A673 (cell line): Measurements from ENCODE around the gene LAMA3. TPM values are rescaled to one million over a fixed set of nuclear protein-coding genes. Genes with fewer than 3 reads are reported as not detected.

ENCODE experiments used
- BruUV-seq: library from RNA; stranded (reverse); fragments of 400-500 nt; replicated peaks from 2 replicates; lab custom pipeline; 2021; lab: Mats Ljungman, UMichigan
- CTCF ChIA-PET: fragments of 300-600 bp; sonication (Branson Sonifier 250); formaldehyde crosslinking; loops from one replicate; lab custom pipeline; 2022; ENCODE audit warnings: antibody characterized with exemption; lab: Charles Lee
- POLR2A ChIA-PET: fragments of 300-600 bp; sonication (Branson Sonifier 250); formaldehyde crosslinking; loops from one replicate; lab custom pipeline; 2022; ENCODE audit warnings: antibody characterized with exemption; ENCODE audit not compliant: low non-redundant PET; lab: Charles Lee
- DNase-seq: peaks from one replicate; pipeline ENCODE4 v3.0.0-alpha.2; 2015; ENCODE audit warnings: low spot score
- H3K27ac ChIP-seq: fragments of 200-600 bp; sonication (generic); 2 replicates; pipeline ENCODE4 v1.5.1; 2016; ENCODE audit warnings: mixed run types, low read depth, mild to moderate bottlenecking, mixed read lengths, antibody characterized with exemption, low read length; ENCODE audit not compliant: poor library complexity, severe bottlenecking
- H3K27me3 ChIP-seq: fragments of 200-600 bp; sonication (generic); replicated peaks from 2 replicates; pipeline ENCODE4 v1.6.1; 2017; ENCODE audit warnings: mixed run types, low read depth, mild to moderate bottlenecking, mixed read lengths, antibody characterized with exemption, low read length; ENCODE audit not compliant: insufficient read depth, poor library complexity
- H3K36me3 ChIP-seq: fragments of 200-600 bp; sonication (generic); 2 replicates; pipeline ENCODE4 v1.6.1; 2016; ENCODE audit warnings: mixed run types, mild to moderate bottlenecking, mixed read lengths, antibody characterized with exemption, low read length; ENCODE audit not compliant: insufficient read depth, poor library complexity, severe bottlenecking
- H3K4me1 ChIP-seq: fragments of 200-600 bp; sonication (generic); 2 replicates; pipeline ENCODE4 v1.6.1; 2017; ENCODE audit warnings: mixed run types, mild to moderate bottlenecking, mixed read lengths, antibody characterized with exemption, low read length; ENCODE audit not compliant: insufficient read depth, poor library complexity, severe bottlenecking
- H3K4me3 ChIP-seq: fragments of 200-600 bp; sonication (generic); 2 replicates; pipeline ENCODE4 v1.5.1; 2016; ENCODE audit warnings: low read depth, mixed run types, mild to moderate bottlenecking, mixed read lengths, low read length; ENCODE audit not compliant: poor library complexity, severe bottlenecking
- H3K9me3 ChIP-seq: fragments of 200-600 bp; sonication (generic); 2 replicates; pipeline ENCODE4 v1.6.1; 2016; ENCODE audit warnings: mixed run types, low read depth, mild to moderate bottlenecking, mixed read lengths, antibody characterized with exemption, low read length; ENCODE audit not compliant: poor library complexity, severe bottlenecking
- EZH2 ChIP-seq: fragments of 200-600 bp; sonication (generic); IDR thresholded peaks from 2 replicates; pipeline ENCODE4 v1.6.1; 2017; ENCODE audit warnings: borderline replicate concordance, low read depth, mild to moderate bottlenecking, mixed read lengths, antibody characterized with exemption, low read length; ENCODE audit not compliant: poor library complexity, severe bottlenecking
- intact Hi-C: fragments of 100-400 bp; cut with micrococcal nuclease; formaldehyde crosslinking; loops from one replicate; pipeline ENCODE4 v1.10.0; 2022; ENCODE audit not compliant: unreplicated experiment
- total RNA-seq: library from RNA; stranded (reverse); gene quantifications from 2 replicates; pipeline ENCODE4 v1.2.3, GENCODE V29; 2021
- TF ChIP-seq, protein P1 (sequence below): fragments of 300-800, 200-600 bp; sonication (generic); conservative IDR thresholded peaks from 2 replicates; pipeline ENCODE4 v1.5.1; 2017; ENCODE audit warnings: low read depth, mild to moderate bottlenecking, antibody characterized with exemption, low read length, moderate library complexity, mixed read lengths

The LAMA3 gene
- total RNA-seq, 1 experiment from 2014 or later: 2.7 TPM

DNA sequence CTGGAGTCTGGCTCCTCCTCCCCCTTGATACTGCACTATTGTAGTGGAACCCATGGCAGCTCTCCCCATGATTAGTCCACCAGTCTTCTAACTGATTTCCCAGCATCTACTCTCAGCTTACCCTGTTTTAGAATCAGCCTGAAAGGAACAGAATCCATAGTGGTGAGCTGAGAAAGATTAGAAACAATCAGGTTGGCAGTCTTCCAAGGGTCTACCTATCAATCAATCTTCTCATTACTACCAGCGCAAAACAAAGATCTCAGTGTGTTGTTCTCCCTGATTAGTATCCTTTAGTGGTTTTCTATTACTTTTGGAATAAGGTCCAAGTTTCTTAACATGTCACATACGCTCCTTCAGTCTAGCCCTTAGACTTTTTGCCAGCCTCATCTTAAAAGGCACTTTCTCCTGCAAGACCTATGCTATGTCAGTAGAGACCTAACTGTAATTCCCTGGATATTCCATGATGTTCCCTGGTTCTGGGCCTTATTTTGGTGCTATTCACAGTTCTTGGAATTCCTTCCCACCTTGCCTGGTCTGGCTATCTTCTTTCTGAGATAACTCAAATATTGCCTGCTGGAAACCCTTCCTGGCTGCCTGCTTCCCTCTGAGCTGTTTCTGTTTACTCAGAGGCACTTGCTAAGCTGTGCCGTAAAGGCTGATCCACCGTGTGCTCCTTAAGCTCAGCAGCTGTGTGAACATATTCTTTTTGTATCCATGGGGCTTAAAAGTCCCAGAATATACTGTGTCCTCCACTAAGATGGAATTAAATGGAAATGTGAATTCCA is 32.6 kb downstream of the LAMA3 start:
- ChIA-PET CTCF (no interaction called here), POLR2A (no interaction called here)
- Histone ChIP-seq H3K27ac (no peak overlapping the region), H3K27me3 (no peaks in the 10 kb centered on the region), H3K9me3 (no peaks in the 10 kb centered on the region), H3K36me3 (no peaks in the 10 kb centered on the region), H3K4me1 (peaks cover 2% of the 10 kb centered on the region), H3K4me3 (no peak overlapping the region)
- no TSS peak for BruUV-seq
- TF ChIP-seq EZH2: no peak
- TF ChIP-seq, protein P1, sequence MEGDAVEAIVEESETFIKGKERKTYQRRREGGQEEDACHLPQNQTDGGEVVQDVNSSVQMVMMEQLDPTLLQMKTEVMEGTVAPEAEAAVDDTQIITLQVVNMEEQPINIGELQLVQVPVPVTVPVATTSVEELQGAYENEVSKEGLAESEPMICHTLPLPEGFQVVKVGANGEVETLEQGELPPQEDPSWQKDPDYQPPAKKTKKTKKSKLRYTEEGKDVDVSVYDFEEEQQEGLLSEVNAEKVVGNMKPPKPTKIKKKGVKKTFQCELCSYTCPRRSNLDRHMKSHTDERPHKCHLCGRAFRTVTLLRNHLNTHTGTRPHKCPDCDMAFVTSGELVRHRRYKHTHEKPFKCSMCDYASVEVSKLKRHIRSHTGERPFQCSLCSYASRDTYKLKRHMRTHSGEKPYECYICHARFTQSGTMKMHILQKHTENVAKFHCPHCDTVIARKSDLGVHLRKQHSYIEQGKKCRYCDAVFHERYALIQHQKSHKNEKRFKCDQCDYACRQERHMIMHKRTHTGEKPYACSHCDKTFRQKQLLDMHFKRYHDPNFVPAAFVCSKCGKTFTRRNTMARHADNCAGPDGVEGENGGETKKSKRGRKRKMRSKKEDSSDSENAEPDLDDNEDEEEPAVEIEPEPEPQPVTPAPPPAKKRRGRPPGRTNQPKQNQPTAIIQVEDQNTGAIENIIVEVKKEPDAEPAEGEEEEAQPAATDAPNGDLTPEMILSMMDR: no peak
- DNase-seq: no peak
- intact Hi-C loops: no loop called here

GRCh38 chr18:23722646-23723045 is 33.4 kb downstream of the LAMA3 start:
- ChIA-PET POLR2A (no interaction called here), CTCF (no interaction called here)
- DNase-seq: no peak
- BruUV-seq: no TSS peak
- Histone ChIP-seq H3K36me3 (no peaks in the 10 kb centered on the region), H3K4me1 (no peaks in the 10 kb centered on the region), H3K9me3 (no peaks in the 10 kb centered on the region), H3K27me3 (no peaks in the 10 kb centered on the region), H3K4me3 (no peak overlapping the region), H3K27ac (no peak overlapping the region)
- intact Hi-C loops: no loop called here
- TF ChIP-seq EZH2: no peak
- TF ChIP-seq, protein P1: no peak

- intact Hi-C loops: no loop called here
- no peaks in the 10 kb centered on the region for H3K9me3 ChIP-seq
- no peak overlapping the region for H3K4me3 ChIP-seq
- TF ChIP-seq, protein P1: no peak
- TF ChIP-seq EZH2: no peak
- DNase-seq: no peak
- no peak overlapping the region for H3K27ac ChIP-seq
- H3K36me3 ChIP-seq: no peaks in the 10 kb centered on the region
- ChIA-PET CTCF (no interaction called here), POLR2A (no interaction called here)
- H3K4me1 ChIP-seq: no peaks in the 10 kb centered on the region
- no TSS peak for BruUV-seq
- H3K27me3 ChIP-seq: no peaks in the 10 kb centered on the region
These were observed 33.9 kb downstream of the LAMA3 start for GRCh38 chr18:23723121-23723520.
